ENCODE results near the gene MYO15B.
A peak's percentile ranks its signal among the peaks of the same experiment; 100 is the strongest.

DNA sequence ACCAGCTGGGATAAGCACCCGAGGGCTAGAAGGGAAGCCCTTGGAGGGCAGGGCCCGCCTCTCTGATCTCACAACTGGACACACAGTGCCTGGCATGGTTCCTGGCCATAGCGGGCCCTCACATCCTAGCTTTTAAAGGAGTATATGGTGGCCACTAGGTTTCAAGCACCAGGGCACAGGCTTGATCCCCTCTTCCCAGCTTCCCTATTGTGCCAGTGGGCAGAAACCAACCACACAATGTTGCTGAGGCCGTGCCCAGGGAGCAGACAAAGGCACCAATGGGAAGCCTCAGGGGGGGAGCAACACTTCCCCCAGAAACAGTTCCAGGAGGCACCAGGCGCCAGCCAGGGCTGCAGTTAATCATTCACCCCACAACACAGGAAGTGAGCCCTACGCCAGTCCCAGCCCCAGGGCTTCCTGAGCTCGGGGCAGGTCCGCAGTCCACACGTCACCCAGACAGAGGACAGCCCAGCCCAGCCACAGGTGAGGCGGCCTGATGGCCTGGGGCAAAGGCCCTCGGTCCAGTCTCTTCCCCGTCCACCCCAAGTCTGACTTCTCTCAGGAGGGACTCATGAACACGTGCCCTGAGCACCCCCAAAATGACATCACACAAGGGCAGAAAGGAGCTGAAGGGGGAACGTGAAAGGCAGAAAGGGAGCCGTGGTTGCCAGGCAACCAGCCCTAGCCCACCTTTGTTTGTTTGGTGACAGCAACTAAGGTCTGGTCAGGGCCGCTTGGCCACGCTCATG is 58.5 kb downstream of the MYO15B start:
- TF ChIP-seq, protein P1, sequence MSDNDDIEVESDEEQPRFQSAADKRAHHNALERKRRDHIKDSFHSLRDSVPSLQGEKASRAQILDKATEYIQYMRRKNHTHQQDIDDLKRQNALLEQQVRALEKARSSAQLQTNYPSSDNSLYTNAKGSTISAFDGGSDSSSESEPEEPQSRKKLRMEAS (IDR thresholded peaks at IDR 0.05) = no peak; the same call in none of the 2 replicates
- TF ChIP-seq, protein P2, sequence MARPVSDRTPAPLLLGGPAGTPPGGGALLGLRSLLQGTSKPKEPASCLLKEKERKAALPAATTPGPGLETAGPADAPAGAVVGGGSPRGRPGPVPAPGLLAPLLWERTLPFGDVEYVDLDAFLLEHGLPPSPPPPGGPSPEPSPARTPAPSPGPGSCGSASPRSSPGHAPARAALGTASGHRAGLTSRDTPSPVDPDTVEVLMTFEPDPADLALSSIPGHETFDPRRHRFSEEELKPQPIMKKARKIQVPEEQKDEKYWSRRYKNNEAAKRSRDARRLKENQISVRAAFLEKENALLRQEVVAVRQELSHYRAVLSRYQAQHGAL (CRISPR knock-in tag; IDR thresholded peaks at IDR 0.05; ENCODE audit: not compliant biosample characterization) = peak; percentile 27
- TF ChIP-seq RFX5 (IDR thresholded peaks at IDR 0.05; ENCODE audit: low read depth, low read length) (peak; percentile 53; the same call in 1 of the 2 replicates), ERF (CRISPR knock-in tag; IDR thresholded peaks at IDR 0.05) (peak; percentile 65), ZNF24 (IDR thresholded peaks at IDR 0.05) (no peak), MAFG (CRISPR knock-in tag; IDR thresholded peaks at IDR 0.05) (no peak)

Measured in HepG2 (cell line).